SK-N-SH (cell line): Measurements from ENCODE around the gene PUS1. TPM values are rescaled to one million over a fixed set of nuclear protein-coding genes. Genes with fewer than 3 reads are reported as not detected.

Experiments
- CTCF ChIA-PET: fragments of 300-600, 350-600 bp; formaldehyde crosslinking; extraction: SDS; loops from one replicate; lab custom pipeline; 2021; lab: Yijun Ruan, JAX
- POLR2A ChIA-PET: fragments of 350-600 bp; sonication (Branson Sonifier 250); formaldehyde crosslinking; extraction: SDS; loops from one replicate; lab custom pipeline; 2020; ENCODE audit warnings: antibody characterized with exemption, inconsistent platforms; lab: Yijun Ruan, JAX
- DNase-seq: peaks from one replicate; pipeline ENCODE4 v3.0.0; 2012
- H2AFZ ChIP-seq: fragments of 200-600 bp; sonication (generic); 2 replicates; pipeline ENCODE4 v1.8.1; 2016; ENCODE audit warnings: antibody characterized with exemption, mild to moderate bottlenecking, low read depth
- H3F3A ChIP-seq: fragments of 200-600 bp; sonication (generic); replicated peaks from 2 replicates; pipeline ENCODE3; 2016; ENCODE audit warnings: antibody characterized with exemption, mild to moderate bottlenecking; ENCODE audit not compliant: insufficient read depth
- H3K27ac ChIP-seq, 2 experiments: fragments of 200-500 bp in 1 of 2; fragments of 200-600 bp in 1 of 2; sonication (Bioruptor generic) in 1 of 2; sonication (generic), shearing (Covaris generic) in 1 of 2; 2 replicates each; pipeline versions ENCODE4 v1.5.1 to v1.6.1; 2014 to 2016; ENCODE audit warnings: low read depth in 2 of 2, inconsistent platforms in 1 of 2, low read length in 1 of 2, mild to moderate bottlenecking in 1 of 2, mixed read lengths in 1 of 2
- H3K27me3 ChIP-seq: fragments of 200-600 bp; sonication (generic), shearing (Covaris generic); 2 replicates; pipeline ENCODE4 v1.6.1; 2016; ENCODE audit warnings: mixed run types; ENCODE audit not compliant: insufficient read depth
- H3K36me3 ChIP-seq, 2 experiments: fragments of 200-500 bp in 1 of 2; fragments of 200-600 bp in 1 of 2; sonication (Bioruptor generic) in 1 of 2; sonication (generic) in 1 of 2; replicated peaks in 1 of 2; 2 replicates each; pipeline versions ENCODE3 to v1.5.1; 2014 to 2016; ENCODE audit warnings: low read length in 1 of 2, mild to moderate bottlenecking in 1 of 2; ENCODE audit not compliant: insufficient read depth in 2 of 2, control insufficient read depth in 1 of 2
- H3K4me1 ChIP-seq, 2 experiments: fragments of 200-500 bp in 1 of 2; fragments of 200-600 bp in 1 of 2; sonication (Bioruptor generic) in 1 of 2; sonication (generic), shearing (Covaris generic) in 1 of 2; 2 replicates each; pipeline versions ENCODE4 v1.5.1 to v1.6.1; 2014 to 2016; ENCODE audit warnings: low read depth in 1 of 2, low read length in 1 of 2, mixed run types in 1 of 2; ENCODE audit not compliant: insufficient read depth in 2 of 2, control insufficient read depth in 1 of 2
- H3K4me2 ChIP-seq: fragments of 200-600 bp; sonication (generic), shearing (Covaris generic); 2 replicates; pipeline ENCODE4 v1.6.1; 2017; ENCODE audit warnings: mixed run types
- H3K4me3 ChIP-seq, 2 experiments: fragments of 200-500 bp in 1 of 2; fragments of 200-600 bp in 1 of 2; sonication (Bioruptor generic) in 1 of 2; sonication (generic), shearing (Covaris generic) in 1 of 2; 2 replicates each; pipeline versions ENCODE4 v1.5.1 to v1.8.1; 2014 to 2016; ENCODE audit warnings: low read depth in 2 of 2, inconsistent platforms in 1 of 2, low read length in 1 of 2, mild to moderate bottlenecking in 1 of 2, mixed read lengths in 1 of 2, moderate library complexity in 1 of 2
- H3K79me2 ChIP-seq: fragments of 200-600 bp; sonication (generic); 2 replicates; pipeline ENCODE4 v1.8.1; 2017; ENCODE audit warnings: mild to moderate bottlenecking; ENCODE audit not compliant: insufficient read depth
- H3K9ac ChIP-seq: fragments of 200-600 bp; sonication (generic); 2 replicates; pipeline ENCODE4 v1.6.1; 2017; ENCODE audit warnings: mixed run types
- H3K9me2 ChIP-seq: fragments of 200-600 bp; sonication (generic); 2 replicates; pipeline ENCODE4 v1.6.1; 2017; ENCODE audit warnings: mixed run types
- H3K9me3 ChIP-seq: fragments of 200-600 bp; sonication (generic); 2 replicates; pipeline ENCODE4 v1.6.1; 2017; ENCODE audit warnings: mixed run types, mild to moderate bottlenecking, moderate library complexity
- H4K20me1 ChIP-seq: fragments of 200-600 bp; sonication (generic); 2 replicates; pipeline ENCODE4 v1.6.1; 2017; ENCODE audit warnings: mild to moderate bottlenecking, mixed run types; ENCODE audit not compliant: insufficient read depth
- EP300 ChIP-seq, 2 experiments: IDR thresholded peaks; 2 replicates each; pipeline versions ENCODE4 v1.4.0 to v1.6.1; 2012; ENCODE audit warnings: borderline replicate concordance in 1 of 2, low read depth in 1 of 2, low read length in 1 of 2
- EZH2phosphoT487 ChIP-seq: fragments of 200-600 bp; sonication (generic); IDR thresholded peaks from 2 replicates; pipeline ENCODE4 v1.6.1; 2017; ENCODE audit warnings: low read depth, mixed run types, mild to moderate bottlenecking, antibody characterized with exemption, moderate library complexity, borderline replicate concordance
- FOXJ3 ChIP-seq: sonication (generic); formaldehyde crosslinking; IDR thresholded peaks from 2 replicates; pipeline ENCODE4 v1.5.1; 2020; ENCODE audit warnings: mild to moderate bottlenecking, missing genetic modification reagents
- GATA2 ChIP-seq: sonication (generic); formaldehyde crosslinking; IDR thresholded peaks from 2 replicates; pipeline ENCODE4 v1.5.0; 2020; ENCODE audit warnings: mild to moderate bottlenecking, missing genetic modification reagents
- JUND ChIP-seq: IDR thresholded peaks from 2 replicates; pipeline ENCODE4 v1.4.0; 2012
- MXI1 ChIP-seq: IDR thresholded peaks from 2 replicates; pipeline ENCODE4 v1.6.1; 2012; ENCODE audit warnings: mild to moderate bottlenecking, low read depth, low read length, improper control_type of control experiment
- NFIC ChIP-seq: IDR thresholded peaks from 2 replicates; pipeline ENCODE4 v1.4.0; 2012; ENCODE audit warnings: borderline replicate concordance
- NRF1 ChIP-seq: IDR thresholded peaks from 2 replicates; pipeline ENCODE4 v1.6.1; 2012; ENCODE audit warnings: low read depth, mild to moderate bottlenecking, low read length
- SIN3A ChIP-seq: IDR thresholded peaks from 2 replicates; pipeline ENCODE4 v1.6.1; 2012; ENCODE audit warnings: low read depth, mild to moderate bottlenecking, low read length, moderate library complexity, borderline replicate concordance
- SMC3 ChIP-seq: IDR thresholded peaks from 2 replicates; pipeline ENCODE4 v1.6.1; 2012; ENCODE audit warnings: low read depth, low read length, improper control_type of control experiment
- TEAD4 ChIP-seq: IDR thresholded peaks from 2 replicates; pipeline ENCODE4 v1.4.0; 2012; ENCODE audit warnings: mild to moderate bottlenecking, borderline replicate concordance; ENCODE audit not compliant: insufficient read depth
- USF2 ChIP-seq: fragments of 150-350 bp; IDR thresholded peaks from 2 replicates; pipeline ENCODE4 v1.6.1; 2017; ENCODE audit warnings: antibody characterized with exemption, low read length, low read depth, borderline replicate concordance
- WGBS: methylation state at CpG from one replicate; pipeline ENCODE4 v1.1.6; 2017; ENCODE audit warnings: low lambda C conversion rate; 5-methylcytosine and 5-hydroxymethylcytosine counted together
- polyA plus RNA-seq, 3 experiments: library from polyadenylated mRNA; depleted of rRNA; stranded (reverse); fragments of >200 nt; gene quantifications; 2 replicates each; pipeline ENCODE4 v1.2.3, GENCODE V29; 2012
- TF ChIP-seq, protein P1 (sequence below): IDR thresholded peaks from 2 replicates; pipeline ENCODE4 v1.4.0; 2012; ENCODE audit warnings: low read depth, borderline replicate concordance
- TF ChIP-seq, protein P2 (sequence below): IDR thresholded peaks from 2 replicates; pipeline ENCODE4 v1.6.1; 2012; ENCODE audit warnings: mild to moderate bottlenecking, low read depth, low read length, moderate library complexity
- TF ChIP-seq, protein P3 (sequence below): IDR thresholded peaks from 2 replicates; pipeline ENCODE4 v1.4.0; 2012; ENCODE audit warnings: low read depth
- TF ChIP-seq, protein P4 (sequence below): IDR thresholded peaks from 2 replicates; pipeline ENCODE4; 2012

The PUS1 gene
- polyA plus RNA-seq, 1 of the 3 experiments (the other 2 are of a cell fraction) = 53.1 TPM

GRCh38 chr12:131990066-131990979, 61.2 kb downstream of the PUS1 start:
- Histone ChIP-seq H3K27ac (no peak overlapping the region), H2AFZ (no peak overlapping the region), H3F3A (no peaks in the 10 kb centered on the region), H3K4me3 (no peak overlapping the region), H3K79me2 (no peaks in the 10 kb centered on the region), H3K27me3 (no peaks in the 10 kb centered on the region), H3K9me3 (no peaks in the 10 kb centered on the region), H4K20me1 (no peaks in the 10 kb centered on the region), H3K36me3 (peaks cover 53 to 79% of the 10 kb centered on the region in 2 experiments), H3K9ac (no peak overlapping the region), H3K9me2 (no peaks in the 10 kb centered on the region), H3K4me1 (peaks cover 0 to 11% of the 10 kb centered on the region in 2 experiments; a peak in 1 of 4 replicates), H3K4me2 (no peak overlapping the region)
- CTCF ChIA-PET = interaction anchor here (1.6 kb wide), 1 partner anchor 12 kb away, joined by 7 read pairs; no protein-coding TSS in a partner anchor
- POLR2A ChIA-PET = no interaction called here
- TF ChIP-seq NFIC (no peak), MXI1 (no peak), EZH2phosphoT487 (no peak), USF2 (no peak), SIN3A (no peak), NRF1 (no peak), TEAD4 (no peak), FOXJ3 (CRISPR knock-in tag) (no peak), GATA2 (CRISPR knock-in tag) (no peak), EP300 (IDR thresholded peaks at IDR 0.05; ENCODE audit: borderline replicate concordance in 1 of 2, low read depth in 1 of 2, low read length in 1 of 2) (no peak), JUND (no peak), SMC3 (no peak)
- TF ChIP-seq, protein P1, sequence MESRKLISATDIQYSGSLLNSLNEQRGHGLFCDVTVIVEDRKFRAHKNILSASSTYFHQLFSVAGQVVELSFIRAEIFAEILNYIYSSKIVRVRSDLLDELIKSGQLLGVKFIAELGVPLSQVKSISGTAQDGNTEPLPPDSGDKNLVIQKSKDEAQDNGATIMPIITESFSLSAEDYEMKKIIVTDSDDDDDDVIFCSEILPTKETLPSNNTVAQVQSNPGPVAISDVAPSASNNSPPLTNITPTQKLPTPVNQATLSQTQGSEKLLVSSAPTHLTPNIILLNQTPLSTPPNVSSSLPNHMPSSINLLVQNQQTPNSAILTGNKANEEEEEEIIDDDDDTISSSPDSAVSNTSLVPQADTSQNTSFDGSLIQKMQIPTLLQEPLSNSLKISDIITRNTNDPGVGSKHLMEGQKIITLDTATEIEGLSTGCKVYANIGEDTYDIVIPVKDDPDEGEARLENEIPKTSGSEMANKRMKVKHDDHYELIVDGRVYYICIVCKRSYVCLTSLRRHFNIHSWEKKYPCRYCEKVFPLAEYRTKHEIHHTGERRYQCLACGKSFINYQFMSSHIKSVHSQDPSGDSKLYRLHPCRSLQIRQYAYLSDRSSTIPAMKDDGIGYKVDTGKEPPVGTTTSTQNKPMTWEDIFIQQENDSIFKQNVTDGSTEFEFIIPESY = no peak
- TF ChIP-seq, protein P2, sequence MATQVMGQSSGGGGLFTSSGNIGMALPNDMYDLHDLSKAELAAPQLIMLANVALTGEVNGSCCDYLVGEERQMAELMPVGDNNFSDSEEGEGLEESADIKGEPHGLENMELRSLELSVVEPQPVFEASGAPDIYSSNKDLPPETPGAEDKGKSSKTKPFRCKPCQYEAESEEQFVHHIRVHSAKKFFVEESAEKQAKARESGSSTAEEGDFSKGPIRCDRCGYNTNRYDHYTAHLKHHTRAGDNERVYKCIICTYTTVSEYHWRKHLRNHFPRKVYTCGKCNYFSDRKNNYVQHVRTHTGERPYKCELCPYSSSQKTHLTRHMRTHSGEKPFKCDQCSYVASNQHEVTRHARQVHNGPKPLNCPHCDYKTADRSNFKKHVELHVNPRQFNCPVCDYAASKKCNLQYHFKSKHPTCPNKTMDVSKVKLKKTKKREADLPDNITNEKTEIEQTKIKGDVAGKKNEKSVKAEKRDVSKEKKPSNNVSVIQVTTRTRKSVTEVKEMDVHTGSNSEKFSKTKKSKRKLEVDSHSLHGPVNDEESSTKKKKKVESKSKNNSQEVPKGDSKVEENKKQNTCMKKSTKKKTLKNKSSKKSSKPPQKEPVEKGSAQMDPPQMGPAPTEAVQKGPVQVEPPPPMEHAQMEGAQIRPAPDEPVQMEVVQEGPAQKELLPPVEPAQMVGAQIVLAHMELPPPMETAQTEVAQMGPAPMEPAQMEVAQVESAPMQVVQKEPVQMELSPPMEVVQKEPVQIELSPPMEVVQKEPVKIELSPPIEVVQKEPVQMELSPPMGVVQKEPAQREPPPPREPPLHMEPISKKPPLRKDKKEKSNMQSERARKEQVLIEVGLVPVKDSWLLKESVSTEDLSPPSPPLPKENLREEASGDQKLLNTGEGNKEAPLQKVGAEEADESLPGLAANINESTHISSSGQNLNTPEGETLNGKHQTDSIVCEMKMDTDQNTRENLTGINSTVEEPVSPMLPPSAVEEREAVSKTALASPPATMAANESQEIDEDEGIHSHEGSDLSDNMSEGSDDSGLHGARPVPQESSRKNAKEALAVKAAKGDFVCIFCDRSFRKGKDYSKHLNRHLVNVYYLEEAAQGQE = no peak
- TF ChIP-seq, protein P3, sequence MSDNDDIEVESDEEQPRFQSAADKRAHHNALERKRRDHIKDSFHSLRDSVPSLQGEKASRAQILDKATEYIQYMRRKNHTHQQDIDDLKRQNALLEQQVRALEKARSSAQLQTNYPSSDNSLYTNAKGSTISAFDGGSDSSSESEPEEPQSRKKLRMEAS = no peak
- TF ChIP-seq, protein P4, sequence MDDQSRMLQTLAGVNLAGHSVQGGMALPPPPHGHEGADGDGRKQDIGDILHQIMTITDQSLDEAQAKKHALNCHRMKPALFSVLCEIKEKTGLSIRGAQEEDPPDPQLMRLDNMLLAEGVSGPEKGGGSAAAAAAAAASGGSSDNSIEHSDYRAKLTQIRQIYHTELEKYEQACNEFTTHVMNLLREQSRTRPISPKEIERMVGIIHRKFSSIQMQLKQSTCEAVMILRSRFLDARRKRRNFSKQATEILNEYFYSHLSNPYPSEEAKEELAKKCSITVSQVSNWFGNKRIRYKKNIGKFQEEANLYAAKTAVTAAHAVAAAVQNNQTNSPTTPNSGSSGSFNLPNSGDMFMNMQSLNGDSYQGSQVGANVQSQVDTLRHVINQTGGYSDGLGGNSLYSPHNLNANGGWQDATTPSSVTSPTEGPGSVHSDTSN = no peak
- 90% methylated on average over 24 of the region's 24 CpGs for WGBS
- DNase-seq = no peak
